Amniotic epithelial cell (primary cell): Measurements from ENCODE around the gene TOX2.

Experiments
- DNase-seq: peaks from one replicate; pipeline ENCODE4 v3.0.0-alpha.2; 2010; ENCODE audit warnings: low read depth

TOX2 gene

GRCh38 chr20:44001667-44002596 is 87.3 kb downstream of the TOX2 start:
- no peak for DNase-seq

GRCh38 chr20:44002861-44003260 is 88.2 kb downstream of the TOX2 start:
- DNase-seq: no peak

- no peak for DNase-seq
These were observed 89.0 kb downstream of the TOX2 start for GRCh38 chr20:44003609-44004008.

- no peak for DNase-seq
These were observed 89.8 kb downstream of the TOX2 start for GRCh38 chr20:44004306-44004915.

- DNase-seq: no peak
These were observed 91.0 kb downstream of the TOX2 start for GRCh38 chr20:44005661-44006060.

- no peak for DNase-seq
These were observed 91.5 kb downstream of the TOX2 start for GRCh38 chr20:44006126-44006525.

GRCh38 chr20:44006578-44006977 is 91.9 kb downstream of the TOX2 start:
- DNase-seq: no peak

- no peak for DNase-seq
These were observed 94.4 kb downstream of the TOX2 start for GRCh38 chr20:44008806-44009678.

- no peak for DNase-seq
These were observed 95.0 kb downstream of the TOX2 start for GRCh38 chr20:44009679-44009992.

- no peak for DNase-seq
These were observed 95.6 kb downstream of the TOX2 start for GRCh38 chr20:44010162-44010704.

- no peak for DNase-seq
These were observed 96.7 kb downstream of the TOX2 start for GRCh38 chr20:44011251-44011940.

- DNase-seq: no peak
These were observed 98.0 kb downstream of the TOX2 start for GRCh38 chr20:44012466-44013226.

- no peak for DNase-seq
These were observed 100.4 kb downstream of the TOX2 start for GRCh38 chr20:44014807-44015732.

- DNase-seq: no peak
These were observed 101.1 kb downstream of the TOX2 start for GRCh38 chr20:44015733-44016103.

- no peak for DNase-seq
These were observed 101.9 kb downstream of the TOX2 start for GRCh38 chr20:44016525-44016924.

- no peak for DNase-seq
These were observed 102.6 kb downstream of the TOX2 start for GRCh38 chr20:44017211-44017610.

- no peak for DNase-seq
These were observed 103.2 kb downstream of the TOX2 start for GRCh38 chr20:44017905-44018258.

- DNase-seq: peak; percentile 75
These were observed 103.7 kb downstream of the TOX2 start for GRCh38 chr20:44018259-44018941.

GRCh38 chr20:44018942-44019637 is 104.4 kb downstream of the TOX2 start:
- no peak for DNase-seq
